ENCODE results near the gene CFAP61.

CFAP61 gene

DNA sequence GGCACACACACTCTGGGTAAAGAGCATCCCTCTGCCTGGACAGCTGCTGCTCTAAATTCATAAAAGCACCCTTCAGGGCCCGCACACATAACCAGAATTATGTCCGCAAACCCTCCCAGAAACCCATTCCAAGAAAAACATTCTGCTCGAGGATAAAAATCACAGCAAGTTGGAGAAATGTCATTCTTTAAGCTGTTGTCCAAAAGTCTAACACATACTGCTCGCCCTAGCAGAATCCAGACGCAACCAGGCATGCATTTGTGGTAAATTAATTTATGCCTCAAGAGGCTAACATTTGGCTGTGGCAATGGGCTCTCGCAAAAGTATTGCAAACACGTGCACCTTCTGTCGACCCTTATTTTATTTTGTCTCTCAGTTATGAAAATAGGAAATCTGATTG lies 199.5 kb downstream of the CFAP61 start:
- ChIA-PET POLR2A (no interaction called here), CTCF (interaction anchor here (3.3 kb wide), 1 partner anchor 15 kb away, joined by 15 read pairs; no protein-coding TSS in a partner anchor)
- no peaks in the 10 kb centered on the region for H3K36me3 ChIP-seq (ENCODE audit: control insufficient read depth in 2 of 2, insufficient read depth in 1 of 2, low read length in 2 of 2)
- TF ChIP-seq PRDM2 (tag by site-specific recombination; IDR thresholded peaks at IDR 0.05; ENCODE audit: borderline replicate concordance) (no peak), SP7 (tag by site-specific recombination; IDR thresholded peaks at IDR 0.05) (no peak), ZSCAN4 (tag by site-specific recombination; IDR thresholded peaks at IDR 0.05) (no peak), TRIM28 (IDR thresholded peaks at IDR 0.05; ENCODE audit: borderline replicate concordance, low read length) (no peak), ZNF600 (tag by site-specific recombination; IDR thresholded peaks at IDR 0.05) (no peak)
- TF ChIP-seq, protein P1, sequence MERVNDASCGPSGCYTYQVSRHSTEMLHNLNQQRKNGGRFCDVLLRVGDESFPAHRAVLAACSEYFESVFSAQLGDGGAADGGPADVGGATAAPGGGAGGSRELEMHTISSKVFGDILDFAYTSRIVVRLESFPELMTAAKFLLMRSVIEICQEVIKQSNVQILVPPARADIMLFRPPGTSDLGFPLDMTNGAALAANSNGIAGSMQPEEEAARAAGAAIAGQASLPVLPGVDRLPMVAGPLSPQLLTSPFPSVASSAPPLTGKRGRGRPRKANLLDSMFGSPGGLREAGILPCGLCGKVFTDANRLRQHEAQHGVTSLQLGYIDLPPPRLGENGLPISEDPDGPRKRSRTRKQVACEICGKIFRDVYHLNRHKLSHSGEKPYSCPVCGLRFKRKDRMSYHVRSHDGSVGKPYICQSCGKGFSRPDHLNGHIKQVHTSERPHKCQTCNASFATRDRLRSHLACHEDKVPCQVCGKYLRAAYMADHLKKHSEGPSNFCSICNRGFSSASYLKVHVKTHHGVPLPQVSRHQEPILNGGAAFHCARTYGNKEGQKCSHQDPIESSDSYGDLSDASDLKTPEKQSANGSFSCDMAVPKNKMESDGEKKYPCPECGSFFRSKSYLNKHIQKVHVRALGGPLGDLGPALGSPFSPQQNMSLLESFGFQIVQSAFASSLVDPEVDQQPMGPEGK (tag by site-specific recombination; IDR thresholded peaks at IDR 0.05), result no peak
- no peak overlapping the region for H3K4me3 ChIP-seq (ENCODE audit: low read depth, low read length)
- H3K9me3 ChIP-seq (ENCODE audit: control insufficient read depth, insufficient read depth, low read depth, low read length), result no peaks in the 10 kb centered on the region
- no peak overlapping the region for H3K27ac ChIP-seq (ENCODE audit: extremely low read depth, low read depth, low read length)
- no peaks in the 10 kb centered on the region for H3K4me1 ChIP-seq (ENCODE audit: control insufficient read depth, insufficient read depth, low read length)

DNA sequence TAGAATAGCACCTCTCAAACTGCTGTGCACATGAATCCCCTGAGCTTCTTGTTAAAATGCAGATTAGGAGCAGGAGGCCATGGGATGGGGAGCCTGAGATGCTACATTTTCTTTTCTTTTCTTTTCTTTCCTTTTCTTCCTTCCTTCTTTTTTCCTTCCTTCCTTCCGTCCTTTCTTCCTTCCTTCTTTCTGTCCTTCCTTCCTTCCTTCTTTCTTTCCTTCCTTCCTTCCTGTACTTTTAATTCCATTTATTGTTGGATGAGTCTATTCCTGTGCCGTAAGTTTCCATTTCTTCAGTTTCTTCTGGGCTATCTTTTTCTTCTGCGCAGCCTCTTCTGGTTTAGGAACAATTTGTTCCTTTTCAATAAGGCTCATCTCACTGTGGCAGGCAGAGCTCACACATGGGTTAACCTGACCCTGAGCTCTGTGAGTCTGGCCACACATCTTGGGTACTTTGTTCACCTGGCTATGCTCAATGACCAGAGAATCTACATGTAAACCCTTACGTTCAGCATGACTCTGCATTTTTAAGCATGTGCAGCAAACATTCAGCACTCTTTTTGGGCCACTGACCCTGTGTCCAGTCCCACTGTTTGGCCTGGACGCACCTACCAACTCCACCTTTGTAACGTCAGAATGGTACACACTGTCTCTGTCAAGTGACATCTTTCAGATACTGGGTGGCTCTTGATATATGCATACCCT lies 200.9 kb downstream of the CFAP61 start:
- Histone ChIP-seq H3K4me1 (ENCODE audit: control insufficient read depth, insufficient read depth, low read length) (no peaks in the 10 kb centered on the region), H3K9me3 (ENCODE audit: control insufficient read depth, insufficient read depth, low read depth, low read length) (no peaks in the 10 kb centered on the region), H3K4me3 (ENCODE audit: low read depth, low read length) (no peak overlapping the region), H3K27ac (ENCODE audit: extremely low read depth, low read depth, low read length) (no peak overlapping the region), H3K36me3 (ENCODE audit: control insufficient read depth in 2 of 2, insufficient read depth in 1 of 2, low read length in 2 of 2) (no peaks in the 10 kb centered on the region)
- POLR2A ChIA-PET, result no interaction called here
- CTCF ChIA-PET, result interaction anchor here (0.6 to 0.7 kb wide), 2 partner anchors 796 to 982 kb away, joined by 4 to 6 read pairs; no protein-coding TSS in a partner anchor
- TF ChIP-seq ZNF449 (tag by site-specific recombination; IDR thresholded peaks at IDR 0.05), result no peak
- peak; percentile 81 for TF ChIP-seq ZNF366 (tag by site-specific recombination; conservative IDR thresholded peaks at IDR 0.05)

DNA sequence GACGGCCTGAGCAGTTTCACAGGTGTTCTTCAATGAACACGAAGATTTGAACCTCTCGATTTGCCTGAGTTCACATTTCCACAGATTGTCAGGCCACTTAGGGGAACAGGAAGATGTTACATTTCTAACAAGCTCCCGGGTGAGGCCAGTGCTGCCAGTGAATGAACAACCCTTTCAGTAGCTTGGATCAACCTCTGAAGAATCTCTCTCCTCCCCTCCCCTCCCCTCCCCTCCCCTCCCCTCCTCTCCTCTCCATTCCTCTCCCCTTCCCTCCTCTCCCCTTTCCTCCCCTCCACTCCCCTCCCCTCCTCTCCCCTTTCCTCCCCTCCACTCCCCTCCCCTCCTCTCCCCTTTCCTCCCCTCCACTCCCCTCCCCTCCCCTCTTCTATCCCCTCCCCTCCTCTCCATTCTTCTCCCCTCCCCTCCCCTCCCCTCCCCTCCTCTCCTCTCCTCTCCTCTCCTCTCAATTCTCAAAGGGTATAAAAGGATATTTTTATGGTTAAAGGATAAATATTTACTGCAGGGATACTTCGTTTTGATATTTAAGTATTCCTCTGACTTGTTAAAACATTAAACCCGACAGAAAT lies 201.5 kb downstream of the CFAP61 start:
- H3K4me3 ChIP-seq (ENCODE audit: low read depth, low read length), result no peak overlapping the region
- no peak overlapping the region for H3K27ac ChIP-seq (ENCODE audit: extremely low read depth, low read depth, low read length)
- no peaks in the 10 kb centered on the region for H3K36me3 ChIP-seq (ENCODE audit: control insufficient read depth in 2 of 2, insufficient read depth in 1 of 2, low read length in 2 of 2)
- CTCF ChIA-PET, result interaction anchor here (0.7 to 1.6 kb wide), 2 partner anchors 14 to 981 kb away, joined by 4 to 6 read pairs; no protein-coding TSS in a partner anchor
- no peaks in the 10 kb centered on the region for H3K4me1 ChIP-seq (ENCODE audit: control insufficient read depth, insufficient read depth, low read length)
- no peaks in the 10 kb centered on the region for H3K9me3 ChIP-seq (ENCODE audit: control insufficient read depth, insufficient read depth, low read depth, low read length)
- POLR2A ChIA-PET, result no interaction called here
- TF ChIP-seq ZNF544 (tag by site-specific recombination; IDR thresholded peaks at IDR 0.05) (no peak), ZNF529 (tag by site-specific recombination; IDR thresholded peaks at IDR 0.05; ENCODE audit: insufficient replicate concordance) (no peak), ZSCAN4 (tag by site-specific recombination; IDR thresholded peaks at IDR 0.05) (no peak), BCL6B (tag by site-specific recombination; IDR thresholded peaks at IDR 0.05) (no peak), ZNF768 (tag by site-specific recombination; IDR thresholded peaks at IDR 0.05) (no peak), ZNF561 (tag by site-specific recombination; IDR thresholded peaks at IDR 0.05; ENCODE audit: borderline replicate concordance) (no peak)
